Measurements from ENCODE around the gene IRAK1BP1. TPM values are rescaled to one million over a fixed set of nuclear protein-coding genes. Genes with fewer than 3 reads are reported as not detected.
A peak's percentile ranks its signal among the peaks of the same experiment; 100 is the strongest.

The IRAK1BP1 gene
- total and polyA plus RNA-seq, 10 of the 15 experiments (the other 5 are each of a cell fraction or from before 2014, with no cell fraction given): 2.3 to 6.7 (median 3.9) TPM

DNA sequence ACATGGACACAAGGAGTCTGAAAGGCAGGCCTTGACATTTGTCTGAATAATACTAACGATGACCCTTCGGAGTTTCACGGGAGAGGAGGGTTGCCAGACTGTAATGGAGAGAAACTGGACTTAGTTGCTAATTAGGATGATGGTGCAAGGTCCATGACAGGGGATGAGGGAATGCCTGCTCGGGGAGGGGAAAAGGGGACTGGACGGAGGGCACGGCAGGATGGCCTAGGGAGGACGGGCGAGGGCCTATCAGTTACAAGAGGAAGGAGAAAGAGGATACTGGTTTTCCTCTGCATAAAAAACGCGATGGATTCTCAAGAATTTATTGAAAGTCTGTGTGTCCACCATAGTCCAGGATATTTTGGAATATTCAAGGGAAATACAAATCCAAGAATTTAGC, 42.7 kb downstream of the IRAK1BP1 start:
- in situ Hi-C loops (cut with MboI) (no loop called here), intact Hi-C loops (cut with micrococcal nuclease; ENCODE audit: unreplicated experiment) (no loop called here)
- ATAC-seq (no peak), FAIRE-seq (no peak), DNase-seq (ENCODE audit: low read depth, low spot score) (no peak)
- Histone ChIP-seq H3K4me1 (ENCODE audit: control insufficient read depth, insufficient read depth, low read length) (no peaks in the 10 kb centered on the region), H2AFZ (ENCODE audit: control insufficient read depth, low read depth, low read length) (no peak overlapping the region), H3K27ac (ENCODE audit: control insufficient read depth, insufficient read depth) (no peak overlapping the region), H4K20me1 (ENCODE audit: control insufficient read depth, insufficient read depth) (no peaks in the 10 kb centered on the region), H3K79me2 (ENCODE audit: control insufficient read depth, insufficient read depth, low read length) (no peaks in the 10 kb centered on the region), H3K36me3 (ENCODE audit: control insufficient read depth in 2 of 2, insufficient read depth in 2 of 2, low read length in 1 of 2) (no peaks in the 10 kb centered on the region), H3K4me2 (ENCODE audit: control insufficient read depth, insufficient read depth) (peak overlapping the region; percentile 72; the same call in 1 of the 2 replicates), H3K4me3 (no peak overlapping the region), H3K9ac (ENCODE audit: control insufficient read depth, insufficient read depth, low read length) (no peak overlapping the region), H3K27me3 (replicated peaks in 1 of 2; ENCODE audit: control insufficient read depth in 2 of 2, insufficient read depth in 2 of 2, low read length in 1 of 2) (no peaks in the 10 kb centered on the region), H3K9me3 (replicated peaks; ENCODE audit: control insufficient read depth, insufficient read depth, low read length) (no peaks in the 10 kb centered on the region; the same call in 2 of the 3 replicates)
- ChIA-PET SMC1A (ENCODE audit: uncharacterized antibody, unreplicated experiment) (no interaction called here), POLR2A (no interaction called here), RAD21 (ENCODE audit: unreplicated experiment) (no interaction called here), CTCF (no interaction called here)
- TF ChIP-seq, protein P1, sequence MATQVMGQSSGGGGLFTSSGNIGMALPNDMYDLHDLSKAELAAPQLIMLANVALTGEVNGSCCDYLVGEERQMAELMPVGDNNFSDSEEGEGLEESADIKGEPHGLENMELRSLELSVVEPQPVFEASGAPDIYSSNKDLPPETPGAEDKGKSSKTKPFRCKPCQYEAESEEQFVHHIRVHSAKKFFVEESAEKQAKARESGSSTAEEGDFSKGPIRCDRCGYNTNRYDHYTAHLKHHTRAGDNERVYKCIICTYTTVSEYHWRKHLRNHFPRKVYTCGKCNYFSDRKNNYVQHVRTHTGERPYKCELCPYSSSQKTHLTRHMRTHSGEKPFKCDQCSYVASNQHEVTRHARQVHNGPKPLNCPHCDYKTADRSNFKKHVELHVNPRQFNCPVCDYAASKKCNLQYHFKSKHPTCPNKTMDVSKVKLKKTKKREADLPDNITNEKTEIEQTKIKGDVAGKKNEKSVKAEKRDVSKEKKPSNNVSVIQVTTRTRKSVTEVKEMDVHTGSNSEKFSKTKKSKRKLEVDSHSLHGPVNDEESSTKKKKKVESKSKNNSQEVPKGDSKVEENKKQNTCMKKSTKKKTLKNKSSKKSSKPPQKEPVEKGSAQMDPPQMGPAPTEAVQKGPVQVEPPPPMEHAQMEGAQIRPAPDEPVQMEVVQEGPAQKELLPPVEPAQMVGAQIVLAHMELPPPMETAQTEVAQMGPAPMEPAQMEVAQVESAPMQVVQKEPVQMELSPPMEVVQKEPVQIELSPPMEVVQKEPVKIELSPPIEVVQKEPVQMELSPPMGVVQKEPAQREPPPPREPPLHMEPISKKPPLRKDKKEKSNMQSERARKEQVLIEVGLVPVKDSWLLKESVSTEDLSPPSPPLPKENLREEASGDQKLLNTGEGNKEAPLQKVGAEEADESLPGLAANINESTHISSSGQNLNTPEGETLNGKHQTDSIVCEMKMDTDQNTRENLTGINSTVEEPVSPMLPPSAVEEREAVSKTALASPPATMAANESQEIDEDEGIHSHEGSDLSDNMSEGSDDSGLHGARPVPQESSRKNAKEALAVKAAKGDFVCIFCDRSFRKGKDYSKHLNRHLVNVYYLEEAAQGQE (IDR thresholded peaks at IDR 0.05; ENCODE audit: low read depth, low read length): no peak
- TF ChIP-seq, protein P2, sequence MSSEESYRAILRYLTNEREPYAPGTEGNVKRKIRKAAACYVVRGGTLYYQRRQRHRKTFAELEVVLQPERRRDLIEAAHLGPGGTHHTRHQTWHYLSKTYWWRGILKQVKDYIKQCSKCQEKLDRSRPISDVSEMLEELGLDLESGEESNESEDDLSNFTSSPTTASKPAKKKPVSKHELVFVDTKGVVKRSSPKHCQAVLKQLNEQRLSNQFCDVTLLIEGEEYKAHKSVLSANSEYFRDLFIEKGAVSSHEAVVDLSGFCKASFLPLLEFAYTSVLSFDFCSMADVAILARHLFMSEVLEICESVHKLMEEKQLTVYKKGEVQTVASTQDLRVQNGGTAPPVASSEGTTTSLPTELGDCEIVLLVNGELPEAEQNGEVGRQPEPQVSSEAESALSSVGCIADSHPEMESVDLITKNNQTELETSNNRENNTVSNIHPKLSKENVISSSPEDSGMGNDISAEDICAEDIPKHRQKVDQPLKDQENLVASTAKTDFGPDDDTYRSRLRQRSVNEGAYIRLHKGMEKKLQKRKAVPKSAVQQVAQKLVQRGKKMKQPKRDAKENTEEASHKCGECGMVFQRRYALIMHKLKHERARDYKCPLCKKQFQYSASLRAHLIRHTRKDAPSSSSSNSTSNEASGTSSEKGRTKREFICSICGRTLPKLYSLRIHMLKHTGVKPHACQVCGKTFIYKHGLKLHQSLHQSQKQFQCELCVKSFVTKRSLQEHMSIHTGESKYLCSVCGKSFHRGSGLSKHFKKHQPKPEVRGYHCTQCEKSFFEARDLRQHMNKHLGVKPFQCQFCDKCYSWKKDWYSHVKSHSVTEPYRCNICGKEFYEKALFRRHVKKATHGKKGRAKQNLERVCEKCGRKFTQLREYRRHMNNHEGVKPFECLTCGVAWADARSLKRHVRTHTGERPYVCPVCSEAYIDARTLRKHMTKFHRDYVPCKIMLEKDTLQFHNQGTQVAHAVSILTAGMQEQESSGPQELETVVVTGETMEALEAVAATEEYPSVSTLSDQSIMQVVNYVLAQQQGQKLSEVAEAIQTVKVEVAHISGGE (CRISPR knock-in tag; IDR thresholded peaks at IDR 0.05): no peak
- no peak for TF ChIP-seq KDM1A (IDR thresholded peaks at IDR 0.05; ENCODE audit: borderline replicate concordance)
- TF ChIP-seq RELA (IDR thresholded peaks at IDR 0.05; ENCODE audit: borderline replicate concordance, partially characterized antibody): no peak
- TF ChIP-seq POU2F2 (IDR thresholded peaks at IDR 0.05; ENCODE audit: borderline replicate concordance, low read depth, low read length): no peak
- TF ChIP-seq MYC (IDR thresholded peaks at IDR 0.05; ENCODE audit: insufficient read depth, insufficient read length, insufficient replicate concordance, low read length, severe bottlenecking): no peak
- no peak for TF ChIP-seq RAD51 (IDR thresholded peaks at IDR 0.05)
- TF ChIP-seq YY1 (IDR thresholded peaks at IDR 0.05; ENCODE audit: low read depth, low read length): no peak
- no peak for TF ChIP-seq EED (IDR thresholded peaks at IDR 0.05; ENCODE audit: low read depth)
- TF ChIP-seq ZZZ3 (IDR thresholded peaks at IDR 0.05; ENCODE audit: control insufficient read depth, insufficient read length, low read depth): no peak
- no peak for TF ChIP-seq CHD2 (IDR thresholded peaks at IDR 0.05; ENCODE audit: borderline replicate concordance, low read depth, low read length)
- no peak for TF ChIP-seq NR2C1 (IDR thresholded peaks at IDR 0.05)
- TF ChIP-seq EGR1 (IDR thresholded peaks at IDR 0.05; ENCODE audit: borderline replicate concordance in 1 of 2, low read depth in 2 of 2, low read length in 2 of 2): no peak
- WGBS (ENCODE audit: insufficient coverage, insufficient replicate concordance, low lambda C conversion rate, missing lambda C conversion rate): 99% methylated on average over 6 of the region's 10 CpGs
- BruUV-seq (replicated peaks): no TSS peak
